Heart right ventricle (tissue), 16 donors: Measurements from ENCODE around the gene NPAS2. TPM values are rescaled to one million over a fixed set of nuclear protein-coding genes. Genes with fewer than 3 reads are reported as not detected.
A peak's percentile ranks its signal among the peaks of the same experiment; 100 is the strongest.

Experiments
- ATAC-seq, 8 donors: fragments of 200-7000 bp; cut with Tn5 transposase; one replicate each; pipeline ENCODE4 v1.9.1; 2020; ENCODE audit warnings: mild to moderate bottlenecking in 8 of 8, moderate library complexity in 8 of 8, moderate number of reproducible peaks in 1 of 8
- DNase-seq, 2 donors: peaks; one replicate each; pipeline ENCODE4 v3.0.0-alpha.2; 2020
- H3K27ac ChIP-seq, 10 donors: fragments of 200-600 bp; sonication (generic) in 2 of 10; one replicate each; pipeline versions ENCODE4 v1.5.0 to v1.8.0; 2020 to 2022; ENCODE audit warnings: mild to moderate bottlenecking in 3 of 10
- H3K27me3 ChIP-seq, 7 donors: fragments of 200-600 bp; one replicate each; pipeline ENCODE4 v1.8.0; 2021 to 2022; ENCODE audit warnings: mild to moderate bottlenecking in 2 of 7
- H3K36me3 ChIP-seq, 9 donors: fragments of 200-600 bp; sonication (generic) in 1 of 9; one replicate each; pipeline versions ENCODE4 v1.5.0 to v1.8.0; 2020 to 2022; ENCODE audit warnings: mild to moderate bottlenecking in 2 of 9
- H3K4me1 ChIP-seq, 9 donors: fragments of 200-600 bp; sonication (generic) in 1 of 9; one replicate each; pipeline versions ENCODE4 v1.5.0 to v1.8.0; 2020 to 2022; ENCODE audit warnings: mild to moderate bottlenecking in 4 of 9
- H3K4me3 ChIP-seq, 10 donors: fragments of 200-600 bp; sonication (generic) in 2 of 10; one replicate each; pipeline versions ENCODE4 v1.5.0 to v1.8.0; 2020 to 2022; ENCODE audit warnings: mild to moderate bottlenecking in 7 of 10, moderate library complexity in 2 of 10
- H3K9me3 ChIP-seq, 11 donors: fragments of 200-600 bp in 10 of 11; sonication (generic) in 2 of 11; one replicate each; pipeline versions ENCODE4 v1.5.0 to v1.8.0; 2013 to 2022; ENCODE audit warnings: mild to moderate bottlenecking in 2 of 11, control low read depth in 1 of 11, moderate library complexity in 1 of 11
- WGBS, 2 donors: extraction: QIAGEN DNeasy Blood & Tissue Kit; methylation state at CpG; one replicate each; pipeline ENCODE4 v1.1.7; 2013; ENCODE audit warnings: inconsistent platforms in 1 of 2; 5-methylcytosine and 5-hydroxymethylcytosine counted together
- intact Hi-C, 10 donors: fragments of 100-400 bp; cut with DNase I; formaldehyde crosslinking; loops; one replicate each; pipeline versions ENCODE4 v1.11.1 to v1.14.2; 2022
- polyA plus RNA-seq, 2 donors: library from polyadenylated mRNA; stranded (reverse); fragments of 200-250 nt; gene quantifications; one replicate each; pipeline ENCODE4 v1.2.3, GENCODE V29; 2013
- total RNA-seq, 10 donors: library from RNA; stranded (reverse); fragmentation: NEBNext Ultra II Directional in 3 of 10; extraction: Animal tissue kit (Norgen Biotek cat#: 25700) in 3 of 10; gene quantifications; one replicate each; pipeline versions ENCODE4 v1.2.1 to v1.2.4, GENCODE V29; 2021 to 2023
- TF ChIP-seq, protein P1 (sequence below), 9 donors: fragments of 200-600 bp; sonication (generic) in 2 of 9; IDR thresholded peaks; one replicate each; pipeline versions ENCODE4 v1.5.0 to v1.8.0; 2021 to 2022; ENCODE audit warnings: antibody characterized with exemption in 9 of 9, mild to moderate bottlenecking in 5 of 9, moderate library complexity in 1 of 9
- donor health status: Arrhythmogenic right ventricular cardiomyopathy.
- donor health status: ischemic (EF 13 %, LVEDD 7.1; RV severe dilation, severe dysfunction).
- donor health status: healthy with polysubstance abuse.
- donor health status: DM: no; HTN: yes; CAD: no.
- donor health status: DM: no; HTN: no; CAD: no.
- donor health status: ischemic (EF 25% LVEDD 6.9; RV normal size, moderate dysfunction).
- donor health status: ischemic (EF 25% LVEDD 5.7; RV mildly dilated, moderate dysfunction).
- donor health status: healthy.
- donor health status: DM: yes; HTN: yes; CAD: no.
- donor health status: Ischemic cardiomyopathy.
- donor health status: ischemic (EF 35%, LVEDD 5.7; RV mildly dilated, moderate dysfunction).
- donor health status: nonischemic (EF 11% LVEDD 7.7; RV severe dilation, severe dysfunction).
- donor health status: DM: yes; HTN: yes; CAD: no.
- donor health status: PGD.
- donor health status: ischemic (EF 29% LVEDD 5.4; RV normal size, mild dysfunction).
- donor health status: nonischemic (EF 23%, LVEDD 6.1; RV moderate dilation, normal function).

NPAS2 gene
- total and polyA plus RNA-seq, 12 donors, result 32.1 to 70.1 (median 41.2) TPM

DNA sequence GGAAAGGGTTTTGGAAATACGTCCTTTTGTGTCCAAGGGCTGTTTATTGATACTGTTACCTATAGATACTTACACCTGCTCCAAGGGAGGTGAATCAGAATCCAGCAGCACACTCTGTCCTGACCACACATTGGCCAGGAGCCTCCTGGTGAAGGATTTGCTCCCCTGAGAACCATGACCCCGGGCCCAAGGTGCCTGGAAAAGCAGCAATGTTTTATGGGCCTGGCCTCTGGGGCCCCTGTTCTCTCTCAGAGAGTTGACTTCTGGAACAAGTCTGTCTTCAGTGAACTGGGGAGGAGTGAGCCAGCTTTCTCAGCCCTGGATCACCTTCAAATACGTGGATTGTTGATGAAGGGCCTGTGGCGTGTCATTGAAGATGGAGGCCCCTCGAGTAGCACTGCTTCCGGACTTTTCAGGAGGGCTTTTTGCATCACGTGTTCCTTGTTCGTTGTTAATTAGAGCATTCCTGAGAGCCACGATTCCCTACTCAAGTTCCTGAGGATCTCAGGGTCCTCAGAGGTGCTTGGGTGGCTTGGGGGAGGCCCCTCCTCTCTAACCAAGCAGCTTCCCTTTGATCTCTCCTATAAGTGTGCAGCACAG, 103.6 kb downstream of the NPAS2 start:
- no peaks in the 10 kb centered on the region for H3K9me3 ChIP-seq
- ATAC-seq (no peak), DNase-seq (no peak)
- peak overlapping the region in 9 of 10 donors; percentile 39 to 92 (median 86) for H3K27ac ChIP-seq
- no peak overlapping the region for H3K4me3 ChIP-seq
- H3K4me1 ChIP-seq, result peaks cover 0 to 33% (median 21%) of the 10 kb centered on the region in 9 donors
- TF ChIP-seq, protein P1, sequence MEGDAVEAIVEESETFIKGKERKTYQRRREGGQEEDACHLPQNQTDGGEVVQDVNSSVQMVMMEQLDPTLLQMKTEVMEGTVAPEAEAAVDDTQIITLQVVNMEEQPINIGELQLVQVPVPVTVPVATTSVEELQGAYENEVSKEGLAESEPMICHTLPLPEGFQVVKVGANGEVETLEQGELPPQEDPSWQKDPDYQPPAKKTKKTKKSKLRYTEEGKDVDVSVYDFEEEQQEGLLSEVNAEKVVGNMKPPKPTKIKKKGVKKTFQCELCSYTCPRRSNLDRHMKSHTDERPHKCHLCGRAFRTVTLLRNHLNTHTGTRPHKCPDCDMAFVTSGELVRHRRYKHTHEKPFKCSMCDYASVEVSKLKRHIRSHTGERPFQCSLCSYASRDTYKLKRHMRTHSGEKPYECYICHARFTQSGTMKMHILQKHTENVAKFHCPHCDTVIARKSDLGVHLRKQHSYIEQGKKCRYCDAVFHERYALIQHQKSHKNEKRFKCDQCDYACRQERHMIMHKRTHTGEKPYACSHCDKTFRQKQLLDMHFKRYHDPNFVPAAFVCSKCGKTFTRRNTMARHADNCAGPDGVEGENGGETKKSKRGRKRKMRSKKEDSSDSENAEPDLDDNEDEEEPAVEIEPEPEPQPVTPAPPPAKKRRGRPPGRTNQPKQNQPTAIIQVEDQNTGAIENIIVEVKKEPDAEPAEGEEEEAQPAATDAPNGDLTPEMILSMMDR (IDR thresholded peaks at IDR 0.05), result no peak
- WGBS, 2 donors, result 75 to 77% methylated on average over 9 of the region's 9 CpGs
- no peaks in the 10 kb centered on the region for H3K27me3 ChIP-seq
- intact Hi-C loops, result no loop called here
- H3K36me3 ChIP-seq, result peaks cover 0 to 24% (median 0%) of the 10 kb centered on the region in 9 donors

DNA sequence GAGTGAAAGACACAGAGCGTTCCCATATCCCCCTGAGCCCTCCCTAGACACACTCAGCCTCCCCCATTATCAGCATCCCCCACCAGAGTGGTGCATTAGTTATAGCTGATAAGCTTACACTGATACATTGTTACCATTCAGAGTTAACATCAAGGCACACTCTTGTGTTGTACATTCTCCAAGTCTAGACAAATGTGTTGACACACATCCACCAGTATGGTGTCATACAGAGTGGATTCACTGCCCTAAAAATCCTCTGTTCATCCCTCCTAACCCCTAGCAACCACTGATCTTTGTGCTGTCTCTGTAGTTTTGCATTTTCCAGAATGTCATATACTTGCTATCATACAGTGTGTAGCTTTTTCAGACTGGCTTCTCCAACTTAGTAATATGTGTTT, 104.2 kb downstream of the NPAS2 start:
- peak overlapping the region in 6 of 10 donors; percentile 8 to 40 (median 37) for H3K4me3 ChIP-seq
- no peaks in the 10 kb centered on the region for H3K27me3 ChIP-seq
- H3K4me1 ChIP-seq, result peaks cover 0 to 37% (median 22%) of the 10 kb centered on the region in 9 donors
- H3K27ac ChIP-seq, result peak overlapping the region; percentile 61 to 92 (median 86)
- H3K36me3 ChIP-seq, result peaks cover 0 to 24% (median 0%) of the 10 kb centered on the region in 9 donors
- intact Hi-C loops, result no loop called here
- no peaks in the 10 kb centered on the region for H3K9me3 ChIP-seq
- TF ChIP-seq, protein P1 (IDR thresholded peaks at IDR 0.05), result no peak
- peak in 6 of 8 donors; percentile 2 to 51 (median 10) for ATAC-seq
- 70 to 72% methylated on average over 1 of the region's 1 CpG for WGBS, 2 donors
- DNase-seq, result no peak

DNA sequence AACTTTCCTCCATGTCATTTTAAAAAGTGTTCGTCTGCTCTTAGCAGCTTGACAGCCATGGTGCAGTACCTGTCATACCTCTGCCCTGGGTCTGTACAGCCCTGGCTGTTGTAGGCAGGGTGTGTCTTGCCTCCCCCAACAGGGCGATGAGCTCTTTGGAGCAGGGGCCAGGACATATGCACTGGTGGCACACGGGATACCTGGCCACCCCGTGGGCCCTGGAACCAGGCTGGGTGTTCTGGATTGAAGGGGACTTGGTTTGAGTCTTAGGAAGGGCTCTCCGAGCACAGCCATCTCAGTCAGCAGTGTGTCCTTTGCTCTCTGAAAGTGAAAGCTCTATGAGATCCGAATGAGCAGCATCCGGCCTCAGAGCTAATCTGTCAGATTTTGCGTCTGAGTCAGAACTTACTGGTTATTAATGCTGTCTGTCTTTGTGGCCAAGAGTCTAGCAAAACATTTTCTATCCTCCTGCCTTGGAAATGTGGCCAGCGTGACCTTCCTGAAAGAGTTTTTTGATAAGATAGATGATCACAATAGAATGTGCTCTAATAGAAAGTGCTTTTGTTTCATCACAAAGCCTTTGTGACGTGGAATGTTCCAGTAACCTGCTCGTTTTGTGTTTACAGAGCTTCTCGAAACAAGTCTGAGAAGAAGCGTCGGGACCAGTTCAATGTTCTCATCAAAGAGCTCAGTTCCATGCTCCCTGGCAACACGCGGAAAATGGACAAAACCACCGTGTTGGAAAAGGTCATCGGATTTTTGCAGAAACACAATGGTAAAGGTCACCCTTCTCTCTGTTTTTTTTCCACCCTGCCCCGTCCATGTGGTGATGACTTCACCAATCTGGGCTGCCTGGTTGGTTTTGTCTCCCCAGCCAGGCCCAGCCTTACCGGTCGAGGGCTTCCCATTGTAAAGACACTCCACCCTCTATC, 104.8 kb downstream of the NPAS2 start:
- Histone ChIP-seq H3K36me3 (peaks cover 0 to 24% (median 0%) of the 10 kb centered on the region in 9 donors), H3K27me3 (no peaks in the 10 kb centered on the region), H3K4me3 (peak overlapping the region in 9 of 10 donors; percentile 5 to 40 (median 37)), H3K27ac (peak overlapping the region; percentile 61 to 92 (median 86)), H3K4me1 (peaks cover 0 to 43% (median 22%) of the 10 kb centered on the region in 9 donors), H3K9me3 (no peaks in the 10 kb centered on the region)
- ATAC-seq, result peak; percentile 53 to 89 (median 80)
- WGBS, 2 donors, result 35 to 44% methylated on average over 21 of the region's 21 CpGs
- TF ChIP-seq, protein P1 (IDR thresholded peaks at IDR 0.05), result no peak
- peak in 1 of 2 donors; percentile 43 for DNase-seq
- intact Hi-C loops, result no loop called here

DNA sequence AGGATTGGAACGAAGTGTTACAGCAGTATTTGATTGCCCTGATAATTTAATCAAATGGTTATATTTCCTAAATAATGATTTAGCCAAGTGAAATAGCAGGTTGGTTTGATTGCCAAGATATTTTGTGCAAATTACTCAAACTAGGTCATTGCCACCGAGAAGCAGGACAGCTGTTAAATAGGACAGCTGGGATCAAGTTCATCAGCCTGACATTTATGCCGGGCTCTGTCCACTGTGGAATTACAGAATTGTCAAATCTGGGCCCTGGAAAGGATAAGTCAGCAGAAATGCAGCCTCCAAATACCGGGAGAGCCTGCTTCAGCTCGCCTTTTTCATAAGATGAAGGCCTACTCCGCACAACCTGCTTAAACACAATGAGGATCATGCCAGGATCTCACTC, 108.3 kb downstream of the NPAS2 start:
- H3K4me3 ChIP-seq, result no peak overlapping the region
- H3K9me3 ChIP-seq, result no peaks in the 10 kb centered on the region
- H3K27ac ChIP-seq, result no peak overlapping the region
- intact Hi-C loops, result no loop called here
- H3K36me3 ChIP-seq, result peaks cover 0 to 35% (median 4%) of the 10 kb centered on the region in 9 donors
- H3K4me1 ChIP-seq, result peaks cover 0 to 42% (median 22%) of the 10 kb centered on the region in 9 donors
- no peaks in the 10 kb centered on the region for H3K27me3 ChIP-seq
- 65 to 71% methylated on average over 6 of the region's 6 CpGs for WGBS, 2 donors
- ATAC-seq, result no peak
- no peak for DNase-seq
- TF ChIP-seq, protein P1 (IDR thresholded peaks at IDR 0.05), result no peak
